ENCODE measurements around the gene C18orf63. TPM values are rescaled to one million over a fixed set of nuclear protein-coding genes. Genes with fewer than 3 reads are reported as not detected.

Gene C18orf63
- total and polyA plus RNA-seq, 2 donors (not counting 3 experiments of a cell fraction or from before 2014, with no cell fraction given): not detected

GRCh38 chr18:74289137-74289536, 26.5 kb upstream of the C18orf63 start:
- intact Hi-C loops (cut with micrococcal nuclease) (no loop called here), dilution Hi-C loops (cut with MboI; ENCODE audit: extremely low pct_ligation_motif_present, low sequenced_read_pairs) (no loop called here)
- no TSS peak for BruUV-seq (replicated peaks)
- ChIA-PET CTCF (interaction anchor here (1.6 kb wide), 1 partner anchor 11 kb away, joined by 3 read pairs; no protein-coding TSS in a partner anchor), POLR2A (no interaction called here)
- Histone ChIP-seq H4K20me1 (replicated peaks; ENCODE audit: control insufficient read depth, extremely low read depth, insufficient read depth, low read length) (no peaks in the 10 kb centered on the region), H3K9me1 (replicated peaks; ENCODE audit: control insufficient read depth, extremely low read depth, insufficient read depth, low read length) (no peaks in the 10 kb centered on the region), H3K9me3 (replicated peaks; ENCODE audit: control insufficient read depth, insufficient read depth, low read length) (no peaks in the 10 kb centered on the region), H3K36me3 (ENCODE audit: control insufficient read depth in 2 of 2, extremely low read depth in 1 of 2, insufficient read depth in 2 of 2, low read length in 2 of 2) (no peaks in the 10 kb centered on the region), H2AFZ (ENCODE audit: low read depth, low read length) (no peak overlapping the region), H3K4me2 (ENCODE audit: insufficient read depth, low read length) (no peak overlapping the region), H3K4me3 (replicated peaks in 1 of 3; ENCODE audit: insufficient read depth in 1 of 3, low read depth in 1 of 3, low read length in 3 of 3) (no peak overlapping the region), H3K9ac (replicated peaks; ENCODE audit: extremely low read depth, insufficient read depth, low read length) (no peak overlapping the region), H3K27me3 (ENCODE audit: control insufficient read depth in 2 of 2, insufficient read depth in 2 of 2, low read length in 2 of 2) (no peaks in the 10 kb centered on the region), H3K79me2 (ENCODE audit: control insufficient read depth, insufficient read depth, low read length) (no peaks in the 10 kb centered on the region), H3K4me1 (ENCODE audit: control insufficient read depth, extremely low read depth, insufficient read depth, low read length) (peaks cover 6% of the 10 kb centered on the region), H3K27ac (ENCODE audit: insufficient read depth, low read depth, low read length) (no peak overlapping the region)
- FAIRE-seq: no peak
- TF ChIP-seq POLR2A (IDR thresholded peaks at IDR 0.05; ENCODE audit: low read depth, low read length) (no peak), MYC (IDR thresholded peaks at IDR 0.05; ENCODE audit: low read depth, low read length) (no peak), GATA2 (IDR thresholded peaks at IDR 0.05; ENCODE audit: insufficient read depth, insufficient read length, low read depth, low read length) (no peak), FOS (IDR thresholded peaks at IDR 0.05; ENCODE audit: borderline replicate concordance, insufficient read depth, low read length) (no peak), JUN (IDR thresholded peaks at IDR 0.05; ENCODE audit: borderline replicate concordance, insufficient read depth, insufficient read length, low read depth) (no peak), EZH2 (IDR thresholded peaks at IDR 0.05; ENCODE audit: borderline replicate concordance, low read depth, low read length, severe bottlenecking) (no peak), POLR2AphosphoS5 (IDR thresholded peaks at IDR 0.05; ENCODE audit: insufficient read depth, low read depth, low read length) (no peak), CTCF (IDR thresholded peaks at IDR 0.05; ENCODE audit: extremely low read depth in 1 of 2, insufficient read depth in 1 of 2, low read depth in 1 of 2, low read length in 2 of 2) (no peak), MAX (IDR thresholded peaks at IDR 0.05; ENCODE audit: insufficient read depth, insufficient read length) (no peak)
- no peak for DNase-seq (ENCODE audit: low read depth, low spot score)

Data from endothelial cell of umbilical vein (primary cell).